Activated CD4-positive, alpha-beta T cell treated with anti-CD3 and anti-CD28 coated beads, Interleukin-2, amount 50 U/mL, for 4 hours (primary cell): Measurements from ENCODE around the gene SHCBP1L.

ENCODE experiments used
- DNase-seq, 2 experiments: peaks; one replicate each; pipeline ENCODE4 v3.0.0-alpha.2; 2020

The SHCBP1L gene

GRCh38 chr1:182952677-182953444 lies at the start of gene SHCBP1L:
SHCBP1L (minus strand) TSS chr1:182953166; CDS start chr1:182953133, 33 bp downstream.
- no peak for DNase-seq

- no peak for DNase-seq
These were observed 49.3 kb upstream of the SHCBP1L start for GRCh38 chr1:183002267-183002666.

GRCh38 chr1:183000167-183000962 lies 47.4 kb upstream of the SHCBP1L start:
- DNase-seq = no peak

GRCh38 chr1:182998482-182998881 lies 45.5 kb upstream of the SHCBP1L start:
- DNase-seq = no peak

- DNase-seq = no peak
These were observed 43.9 kb upstream of the SHCBP1L start for GRCh38 chr1:182996816-182997215.

GRCh38 chr1:182995894-182996293 lies 42.9 kb upstream of the SHCBP1L start:
- DNase-seq = no peak

- no peak for DNase-seq
These were observed 40.8 kb upstream of the SHCBP1L start for GRCh38 chr1:182993746-182994145.

GRCh38 chr1:182990413-182991144 lies 37.6 kb upstream of the SHCBP1L start:
- DNase-seq = no peak

GRCh38 chr1:182985876-182986275 lies 32.9 kb upstream of the SHCBP1L start:
- no peak for DNase-seq

GRCh38 chr1:182984621-182985020 lies 31.7 kb upstream of the SHCBP1L start:
- no peak for DNase-seq

- no peak for DNase-seq
These were observed 31.2 kb upstream of the SHCBP1L start for GRCh38 chr1:182984138-182984537.

GRCh38 chr1:182978151-182978853 lies 25.3 kb upstream of the SHCBP1L start:
- no peak for DNase-seq

- DNase-seq = no peak
These were observed 24.5 kb upstream of the SHCBP1L start for GRCh38 chr1:182977480-182977879.

GRCh38 chr1:182974506-182975191 lies 21.7 kb upstream of the SHCBP1L start:
- DNase-seq = no peak

- DNase-seq = no peak
These were observed 19.9 kb upstream of the SHCBP1L start for GRCh38 chr1:182972829-182973228.

- no peak for DNase-seq
These were observed 19.3 kb upstream of the SHCBP1L start for GRCh38 chr1:182972231-182972630.

GRCh38 chr1:182971219-182971618 lies 18.3 kb upstream of the SHCBP1L start:
- no peak for DNase-seq

- no peak for DNase-seq
These were observed 16.1 kb upstream of the SHCBP1L start for GRCh38 chr1:182968836-182969734.

- no peak for DNase-seq
These were observed 15.3 kb upstream of the SHCBP1L start for GRCh38 chr1:182968151-182968741.

- no peak for DNase-seq
These were observed 12.9 kb upstream of the SHCBP1L start for GRCh38 chr1:182965861-182966260.

GRCh38 chr1:182965096-182965495 lies 12.1 kb upstream of the SHCBP1L start:
- DNase-seq = no peak
